Activated CD8-positive, alpha-beta memory T cell treated with anti-CD3 and anti-CD28 coated beads for 48 hours (primary cell): ENCODE measurements around the gene VCX2.
"Not testable (repeated sequence)": the region's sequence is repeated elsewhere in the genome, so short reads cannot be mapped to it uniquely, and the experiment has no call there.

Experiments used
- DNase-seq, 3 experiments: peaks; one replicate each; pipeline ENCODE4 v3.0.0-alpha.2; 2020; ENCODE audit warnings: low read depth in 2 of 3, low spot score in 2 of 3

Gene VCX2

GRCh38 chrX:8171169-8171568, at the start of gene VCX2:
VCX2 (minus strand) TSS chrX:8171267; CDS start chrX:8170643, 624 bp downstream.
- not testable (repeated sequence) for DNase-seq

- no peak for DNase-seq
Observed at GRCh38 chrX:8204943-8205342, 33.9 kb upstream of the VCX2 start.

- DNase-seq, result no peak
Observed at GRCh38 chrX:8204169-8204935, 33.3 kb upstream of the VCX2 start.

- no peak for DNase-seq
Observed at GRCh38 chrX:8201896-8202331, 30.8 kb upstream of the VCX2 start.

- no peak for DNase-seq
Observed at GRCh38 chrX:8196776-8197175, 25.7 kb upstream of the VCX2 start.

- no peak for DNase-seq
Observed at GRCh38 chrX:8194216-8194615, 23.1 kb upstream of the VCX2 start.

GRCh38 chrX:8192276-8192675, 21.2 kb upstream of the VCX2 start:
- DNase-seq, result no peak

- no peak for DNase-seq
Observed at GRCh38 chrX:8191022-8191421, 20.0 kb upstream of the VCX2 start.

- DNase-seq, result no peak
Observed at GRCh38 chrX:8190341-8190830, 19.3 kb upstream of the VCX2 start.

- no peak for DNase-seq
Observed at GRCh38 chrX:8189096-8189830, 18.2 kb upstream of the VCX2 start.

GRCh38 chrX:8183346-8183745, 12.3 kb upstream of the VCX2 start:
- DNase-seq, result no peak

GRCh38 chrX:8179656-8180055, 8.6 kb upstream of the VCX2 start:
- DNase-seq, result no peak

GRCh38 chrX:8154011-8154410, 17.1 kb downstream of the VCX2 start:
- DNase-seq, result not testable (repeated sequence)

- no peak for DNase-seq
Observed at GRCh38 chrX:8147226-8147625, 23.8 kb downstream of the VCX2 start.

- DNase-seq, result no peak
Observed at GRCh38 chrX:8144925-8145324, 26.1 kb downstream of the VCX2 start.

- no peak for DNase-seq
Observed at GRCh38 chrX:8141896-8142295, 29.2 kb downstream of the VCX2 start.

GRCh38 chrX:8140986-8141744, 29.9 kb downstream of the VCX2 start:
- no peak for DNase-seq

- DNase-seq, result no peak
Observed at GRCh38 chrX:8139716-8140115, 31.4 kb downstream of the VCX2 start.

- DNase-seq, result no peak
Observed at GRCh38 chrX:8138252-8138651, 32.8 kb downstream of the VCX2 start.

- no peak for DNase-seq
Observed at GRCh38 chrX:8126648-8127047, 44.4 kb downstream of the VCX2 start.

GRCh38 chrX:8126092-8126491, 45.0 kb downstream of the VCX2 start:
- DNase-seq, result no peak

GRCh38 chrX:8125566-8125965, 45.5 kb downstream of the VCX2 start:
- no peak for DNase-seq
